ENCODE measurements around the gene FLAD1. TPM values are rescaled to one million over a fixed set of nuclear protein-coding genes. Genes with fewer than 3 reads are reported as not detected.

FLAD1 gene
- total RNA-seq, 2 donors from 2014 or later: 28.2 to 46.1 TPM

GRCh38 chr1:155037851-155038441 is 54.8 kb downstream of the FLAD1 start:
- H3K4me3 ChIP-seq: no peak overlapping the region

GRCh38 chr1:155038602-155039307 is 55.6 kb downstream of the FLAD1 start:
- Histone ChIP-seq H3K27me3 (no peaks in the 10 kb centered on the region), H3K27ac (peak overlapping the region; percentile 49), H3K9ac (ENCODE audit: low read depth in 2 of 2, low read length in 2 of 2) (peak overlapping the region in 1 of 2 donors; percentile 73), H3K4me1 (peaks cover 3% of the 10 kb centered on the region), H3K4me3 (no peak overlapping the region), H3K9me3 (no peaks in the 10 kb centered on the region), H3K36me3 (no peaks in the 10 kb centered on the region)
- DNase-seq: peak; percentile 81
- no peak for TF ChIP-seq CTCF (IDR thresholded peaks at IDR 0.05)
- intact Hi-C loops (cut with DNase I): no loop called here

More at GRCh38 chr1:155037851-155038441, 54.8 kb downstream of the FLAD1 start:
- no peak for TF ChIP-seq CTCF (IDR thresholded peaks at IDR 0.05)
- DNase-seq: peak; percentile 59
- H3K9ac ChIP-seq (ENCODE audit: low read depth in 2 of 2, low read length in 2 of 2): peak overlapping the region in 1 of 2 donors; percentile 73
- H3K4me1 ChIP-seq: peaks cover 3% of the 10 kb centered on the region
- H3K36me3 ChIP-seq: no peaks in the 10 kb centered on the region
- no peaks in the 10 kb centered on the region for H3K27me3 ChIP-seq
- intact Hi-C loops (cut with DNase I): no loop called here
- H3K9me3 ChIP-seq: no peaks in the 10 kb centered on the region
- peak overlapping the region; percentile 49 for H3K27ac ChIP-seq

GRCh38 chr1:155039308-155039669 is 56.1 kb downstream of the FLAD1 start:
- Histone ChIP-seq H3K4me3 (no peak overlapping the region), H3K9me3 (no peaks in the 10 kb centered on the region), H3K27me3 (no peaks in the 10 kb centered on the region), H3K27ac (peak overlapping the region; percentile 38), H3K9ac (ENCODE audit: low read depth in 2 of 2, low read length in 2 of 2) (peak overlapping the region in 1 of 2 donors; percentile 73), H3K4me1 (peaks cover 3% of the 10 kb centered on the region), H3K36me3 (no peaks in the 10 kb centered on the region)
- DNase-seq: no peak
- intact Hi-C loops (cut with DNase I): no loop called here
- TF ChIP-seq CTCF (IDR thresholded peaks at IDR 0.05): no peak

GRCh38 chr1:155040358-155041093 is 57.4 kb downstream of the FLAD1 start:
- Histone ChIP-seq H3K9me3 (no peaks in the 10 kb centered on the region), H3K4me3 (no peak overlapping the region), H3K27me3 (no peaks in the 10 kb centered on the region), H3K27ac (no peak overlapping the region), H3K4me1 (peaks cover 10% of the 10 kb centered on the region), H3K36me3 (no peaks in the 10 kb centered on the region), H3K9ac (ENCODE audit: low read depth in 2 of 2, low read length in 2 of 2) (no peak overlapping the region)
- DNase-seq: no peak
- TF ChIP-seq CTCF (IDR thresholded peaks at IDR 0.05): no peak
- intact Hi-C loops (cut with DNase I): no loop called here

Small RNA genes lying within 50 kb of the gene (microRNA-seq; reads per million reads assigned to microRNA genes)
- not detected for gene MIR4258

Other genes with a start within 250 kb of the FLAD1 start
- 1 to 10 TPM in 1 of 2 donors, under 1 TPM in 1; 0.99 to 2.5 TPM for gene KCNN3, start 113.1 kb upstream of the FLAD1 start, total RNA-seq
- 10 to 100 TPM; 32.0 to 46.5 TPM for gene PMVK, start 46.6 kb upstream of the FLAD1 start, total RNA-seq
- 10 to 100 TPM; 22.0 to 51.4 TPM for gene PBXIP1, start 27.2 kb upstream of the FLAD1 start, total RNA-seq
- 10 to 100 TPM; 25.8 to 33.8 TPM for gene PYGO2, start 21.6 kb upstream of the FLAD1 start, total RNA-seq
- gene SHC1, start 12.6 kb upstream of the FLAD1 start, total RNA-seq: 100 to 1,000 TPM in 1 of 2 donors, 10 to 100 TPM in 1; 98.3 to 104 TPM
- gene CKS1B, start 8.7 kb upstream of the FLAD1 start, total RNA-seq: 10 to 100 TPM; 49.5 to 76.5 TPM
- gene LENEP, start 10.2 kb downstream of the FLAD1 start, total RNA-seq: not detected
- gene ZBTB7B, start 19.5 kb downstream of the FLAD1 start, total RNA-seq: 100 to 1,000 TPM; 185 to 205 TPM
- gene DCST2, start 50.4 kb downstream of the FLAD1 start, total RNA-seq: 1 to 10 TPM; 1.7 to 1.9 TPM
- gene DCST1, start 50.5 kb downstream of the FLAD1 start, total RNA-seq: not detected
- gene ADAM15, start 68.0 kb downstream of the FLAD1 start, total RNA-seq: 100 to 1,000 TPM; 101 to 228 TPM
- 10 to 100 TPM; 26.1 to 27.2 TPM for gene EFNA4, start 80.4 kb downstream of the FLAD1 start, total RNA-seq
- gene EFNA3, start 95.5 kb downstream of the FLAD1 start, total RNA-seq: 10 to 100 TPM; 12.7 to 21.4 TPM
- 100 to 1,000 TPM in 1 of 2 donors, 10 to 100 TPM in 1; 61.3 to 125 TPM for gene EFNA1, start 144.5 kb downstream of the FLAD1 start, total RNA-seq
- 100 to 1,000 TPM; 102 to 130 TPM for gene SLC50A1, start 152.5 kb downstream of the FLAD1 start, total RNA-seq
- gene DPM3, start 157.2 kb downstream of the FLAD1 start, total RNA-seq: 100 to 1,000 TPM; 149 to 182 TPM
- gene KRTCAP2, start 190.0 kb downstream of the FLAD1 start, total RNA-seq: 100 to 1,000 TPM; 140 to 172 TPM
- under 1 TPM; 0.10 to 0.19 TPM for gene TRIM46, start 190.5 kb downstream of the FLAD1 start, total RNA-seq
- gene THBS3, start 224.6 kb downstream of the FLAD1 start, total RNA-seq: 10 to 100 TPM; 12.2 to 16.0 TPM
- gene MTX1, start 225.4 kb downstream of the FLAD1 start, total RNA-seq: 10 to 100 TPM; 37.5 to 55.8 TPM